Sigmoid colon (tissue), 3 donors: Measurements from ENCODE around the gene ABCA13.

Experiments
- CTCF ChIP-seq, 4 experiments: fragments of 450-650 bp in 3 of 4; fragments of 200-600 bp in 1 of 4; IDR thresholded peaks; one replicate each; pipeline ENCODE4 v1.5.1; 2016 to 2019; ENCODE audit warnings: antibody characterized with exemption in 4 of 4, mild to moderate bottlenecking in 3 of 4, moderate library complexity in 2 of 4
- POLR2A ChIP-seq, 2 donors: fragments of 450-650 bp; IDR thresholded peaks; one replicate each; pipeline ENCODE4 v1.6.1; 2016; ENCODE audit warnings: antibody characterized with exemption in 2 of 2, mild to moderate bottlenecking in 2 of 2, moderate library complexity in 2 of 2

GRCh38 chr7:48321319-48322010 lies 150.2 kb downstream of the ABCA13 start:
- TF ChIP-seq CTCF (IDR thresholded peaks at IDR 0.05) (no peak), POLR2A (IDR thresholded peaks at IDR 0.05) (no peak)
